A549 (cell line): ENCODE data around the gene NAV2. TPM values are rescaled to one million over a fixed set of nuclear protein-coding genes. Genes with fewer than 3 reads are reported as not detected.

Source experiments
- ATAC-seq, 2 experiments: fragments of 200-7000 bp in 1 of 2; fragments of >200 bp in 1 of 2; cut with Nextera tagmentation in 1 of 2; cut with Tn5 transposase in 1 of 2; 3 replicates each; pipeline versions ENCODE4 v1.8.0 to v1.9.1; 2018 to 2020; ENCODE audit warnings: mild to moderate bottlenecking in 1 of 2, moderate library complexity in 1 of 2
- CTCF ChIA-PET: fragments of 300-600 bp; sonication (Branson Sonifier 250); formaldehyde crosslinking; extraction: SDS; loops from one replicate; lab custom pipeline; 2021; ENCODE audit warnings: antibody characterized with exemption, inconsistent platforms; lab: Yijun Ruan, JAX
- POLR2A ChIA-PET: fragments of 350-600 bp; formaldehyde crosslinking; extraction: SDS; loops from one replicate; lab custom pipeline; 2021; ENCODE audit warnings: antibody characterized with exemption, inconsistent platforms; lab: Yijun Ruan, JAX
- DNase-seq, 2 experiments: peaks; one replicate each; pipeline versions ENCODE4 v3.0.0 to v3.0.0-alpha.2; 2011 to 2016; ENCODE audit warnings: low read depth in 1 of 2, low spot score in 1 of 2
- FAIRE-seq: peaks from 2 replicates; lab custom pipeline; 2011; peaks lifted over from hg19 to GRCh38; lab: Jason Lieb, UNC
- H3K27ac ChIP-seq, 2 experiments: fragments of >200 bp; sonication (Bioruptor Twin); formaldehyde crosslinking; 3 replicates each; pipeline ENCODE4 v1.5.1; 2016 to 2017
- H3K4me1 ChIP-seq: fragments of >200 bp; sonication (Bioruptor Twin); formaldehyde crosslinking; 3 replicates; pipeline ENCODE4 v1.6.1; 2016
- H3K4me2 ChIP-seq: fragments of >200 bp; sonication (Bioruptor Twin); formaldehyde crosslinking; 3 replicates; pipeline ENCODE4 v1.6.1; 2016
- H3K4me3 ChIP-seq: fragments of >200 bp; sonication (Bioruptor Twin); formaldehyde crosslinking; 3 replicates; pipeline ENCODE4 v1.5.1; 2016
- H3K9me3 ChIP-seq: fragments of >200 bp; sonication (Bioruptor Twin); formaldehyde crosslinking; 3 replicates; pipeline ENCODE4 v1.6.1; 2016
- BHLHE40 ChIP-seq: IDR thresholded peaks from 2 replicates; pipeline ENCODE4 v1.6.1; 2012; ENCODE audit warnings: low read depth, low read length, inconsistent platforms
- CEBPB ChIP-seq, 2 experiments: fragments of >200 bp in 1 of 2; sonication (Bioruptor Twin) in 1 of 2; formaldehyde crosslinking in 1 of 2; IDR thresholded peaks; 2 replicates each; pipeline ENCODE4 v1.6.1; 2012 to 2016
- CHD2 ChIP-seq: fragments of 150-350 bp; IDR thresholded peaks from 2 replicates; pipeline ENCODE4 v1.6.1; 2014; ENCODE audit warnings: low read length; ENCODE audit not compliant: partially characterized antibody
- EHF ChIP-seq: fragments of 250-450 bp; sonication (Bioruptor Pico); IDR thresholded peaks from 2 replicates; pipeline ENCODE4 v1.5.0; 2020; ENCODE audit warnings: mild to moderate bottlenecking
- EP300 ChIP-seq, 2 experiments: fragments of >200 bp; sonication (Bioruptor Twin); formaldehyde crosslinking; IDR thresholded peaks; 2 replicates in 1 of 2; 3 replicates in 1 of 2; pipeline ENCODE4 v1.6.1; 2016 to 2017
- FOSL2 ChIP-seq, 2 experiments: fragments of 450-650 bp in 1 of 2; fragments of >200 bp in 1 of 2; sonication (Bioruptor Twin) in 1 of 2; formaldehyde crosslinking; IDR thresholded peaks; 2 replicates each; pipeline versions ENCODE4 v1.5.0 to v1.6.1; 2016 to 2020; ENCODE audit warnings: mild to moderate bottlenecking in 1 of 2, moderate library complexity in 1 of 2
- GATA3 ChIP-seq: IDR thresholded peaks from 2 replicates; pipeline ENCODE4 v1.6.1; 2012; ENCODE audit warnings: borderline replicate concordance
- HOXA7 ChIP-seq: fragments of 250-450 bp; sonication (Bioruptor Pico); IDR thresholded peaks from 2 replicates; pipeline ENCODE4 v1.5.0; 2020; ENCODE audit warnings: mild to moderate bottlenecking, moderate library complexity
- HOXB13 ChIP-seq: fragments of 250-450 bp; sonication (Bioruptor Pico); IDR thresholded peaks from 2 replicates; pipeline ENCODE4 v1.5.0; 2020; ENCODE audit warnings: low read depth, mild to moderate bottlenecking, moderate library complexity
- HOXB5 ChIP-seq: fragments of 250-450 bp; sonication (Bioruptor Pico); IDR thresholded peaks from 2 replicates; pipeline ENCODE4 v1.5.0; 2020; ENCODE audit warnings: mild to moderate bottlenecking, moderate library complexity
- JUN ChIP-seq, 2 experiments: fragments of >200 bp; sonication (Bioruptor Twin); formaldehyde crosslinking; IDR thresholded peaks; 2 replicates in 1 of 2; 3 replicates in 1 of 2; pipeline ENCODE4 v1.6.1; 2016 to 2017
- JUNB ChIP-seq: fragments of >200 bp; sonication (Bioruptor Twin); formaldehyde crosslinking; IDR thresholded peaks from 2 replicates; pipeline ENCODE4 v1.6.1; 2016
- KDM5A ChIP-seq: fragments of 200-600 bp; sonication (generic); IDR thresholded peaks from 2 replicates; pipeline ENCODE4 v1.6.1; 2016; ENCODE audit warnings: antibody characterized with exemption, mild to moderate bottlenecking
- MAFK ChIP-seq: fragments of 450-650 bp; IDR thresholded peaks from 2 replicates; pipeline ENCODE4 v1.6.1; 2014; ENCODE audit not compliant: partially characterized antibody
- MYC ChIP-seq: IDR thresholded peaks from 2 replicates; pipeline ENCODE4 v1.6.1; 2012; ENCODE audit warnings: mild to moderate bottlenecking, inconsistent platforms, low read length, improper control_type of control experiment, borderline replicate concordance
- POLR2A ChIP-seq: IDR thresholded peaks from 2 replicates; pipeline ENCODE4 v1.6.1; 2012; ENCODE audit warnings: mild to moderate bottlenecking, low read length
- RAD21 ChIP-seq, 2 experiments: fragments of >200 bp in 1 of 2; sonication (Bioruptor Twin) in 1 of 2; formaldehyde crosslinking in 1 of 2; IDR thresholded peaks in 1 of 2; conservative IDR thresholded peaks in 1 of 2; 2 replicates in 1 of 2; 3 replicates in 1 of 2; pipeline ENCODE4 v1.6.1; 2012 to 2018; ENCODE audit warnings: inconsistent platforms in 1 of 2
- RCOR1 ChIP-seq: fragments of 150-350 bp; IDR thresholded peaks from 2 replicates; pipeline ENCODE4 v1.6.1; 2014; ENCODE audit warnings: antibody characterized with exemption, low read length, low read depth
- RNF2 ChIP-seq: fragments of 200-600 bp; sonication (generic); IDR thresholded peaks from 2 replicates; pipeline ENCODE4 v1.6.1; 2016; ENCODE audit warnings: low read depth, mild to moderate bottlenecking, antibody characterized with exemption, moderate library complexity, borderline replicate concordance
- SMC3 ChIP-seq: fragments of >200 bp; sonication (Bioruptor Twin); formaldehyde crosslinking; IDR thresholded peaks from 3 replicates; pipeline ENCODE4 v1.6.1; 2018; ENCODE audit warnings: inconsistent platforms
- SREBF2 ChIP-seq: fragments of 450-650 bp; IDR thresholded peaks from 2 replicates; pipeline ENCODE4 v1.6.1; 2014; ENCODE audit warnings: mild to moderate bottlenecking, moderate library complexity
- ZFP36 ChIP-seq: fragments of 450-650 bp; IDR thresholded peaks from 2 replicates; pipeline ENCODE4 v1.6.1; 2014; ENCODE audit warnings: borderline replicate concordance; ENCODE audit not compliant: partially characterized antibody
- WGBS: methylation state at CpG from one replicate; pipeline ENCODE4 v1.1.6; 2017; ENCODE audit errors: missing lambda C conversion rate; 5-methylcytosine and 5-hydroxymethylcytosine counted together
- polyA plus RNA-seq, 4 experiments: library from polyadenylated mRNA; depleted of rRNA in 3 of 4; stranded (reverse); fragments of >200 nt; fragmentation: RNase III in 1 of 4; extraction: RNeasy Plus Mini Kit Qiagen cat#74134 plus additional on column Dnase treatment in 1 of 4; gene quantifications; 2 replicates in 3 of 4; 3 replicates in 1 of 4; pipeline ENCODE4 v1.2.3, GENCODE V29; 2011 to 2017
- TF ChIP-seq, protein P1 (sequence below): fragments of >200 bp; sonication (Bioruptor Twin); formaldehyde crosslinking; IDR thresholded peaks from 3 replicates; pipeline ENCODE4 v1.5.1; 2016
- TF ChIP-seq, protein P2 (sequence below): IDR thresholded peaks from 2 replicates; pipeline ENCODE4 v1.6.1; 2012
- TF ChIP-seq, protein P3 (sequence below): fragments of >200 bp; sonication (Bioruptor Twin); formaldehyde crosslinking; IDR thresholded peaks from 3 replicates; pipeline ENCODE4 v1.6.1; 2016
- TF ChIP-seq, protein P4 (sequence below): IDR thresholded peaks from 2 replicates; pipeline ENCODE4 v1.6.1; 2012
- TF ChIP-seq, protein P5 (sequence below): IDR thresholded peaks from 2 replicates; pipeline ENCODE4 v1.6.1; 2012; ENCODE audit warnings: low read depth, borderline replicate concordance
- TF ChIP-seq, protein P6 (sequence below): fragments of 450-650 bp; IDR thresholded peaks from 2 replicates; pipeline ENCODE4 v1.6.1; 2014; ENCODE audit warnings: antibody characterized with exemption
- TF ChIP-seq, protein P7 (sequence below): fragments of >200 bp; sonication (Bioruptor Twin); formaldehyde crosslinking; IDR thresholded peaks from 2 replicates; pipeline ENCODE4 v1.6.1; 2016

The NAV2 gene
- polyA plus RNA-seq, 2 of the 4 experiments (the other 2 are of a cell fraction): 4.9 to 19.8 TPM

DNA sequence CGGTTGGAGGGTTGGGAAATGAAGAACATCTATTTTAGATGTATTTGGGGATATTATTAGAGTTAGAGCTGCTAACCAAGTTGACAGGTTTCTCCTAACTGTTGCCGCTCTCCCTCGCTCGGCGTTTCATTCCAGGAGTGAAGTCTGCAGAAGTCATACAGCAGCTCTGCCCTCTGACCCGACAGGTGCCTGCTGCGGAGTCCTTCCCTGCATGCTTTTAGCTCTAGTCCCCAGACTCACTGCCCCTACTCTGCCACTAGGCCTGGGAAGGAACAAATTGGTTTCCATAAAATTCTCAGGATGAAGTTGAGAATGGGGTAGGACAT is 322.7 kb downstream of the NAV2 start:
- WGBS: 47% methylated on average over 7 of the region's 7 CpGs
- CTCF ChIA-PET: interaction anchor here (0.7 to 3.7 kb wide), 11 partner anchors 11 to 97 kb away, joined by 3 to 17 read pairs (median 4); no protein-coding TSS in a partner anchor
- peak; percentile 53 to 67; a peak in 5 of 6 replicates for ATAC-seq
- Histone ChIP-seq H3K27ac (peak overlapping the region; percentile 85 to 93), H3K4me1 (peaks cover 78% of the 10 kb centered on the region), H3K4me3 (no peak overlapping the region), H3K9me3 (no peaks in the 10 kb centered on the region), H3K4me2 (peak overlapping the region; percentile 75)
- TF ChIP-seq HOXA7 (CRISPR knock-in tag) (no peak), EHF (CRISPR knock-in tag) (no peak), POLR2A (no peak), HOXB5 (CRISPR knock-in tag) (no peak), HOXB13 (CRISPR knock-in tag) (no peak)
- POLR2A ChIA-PET: interaction anchor here (0.9 to 1.4 kb wide), 4 partner anchors 10 to 83 kb away, joined by 5 to 15 read pairs (median 6); no protein-coding TSS in a partner anchor
- no peak for FAIRE-seq
- DNase-seq: no peak

DNA sequence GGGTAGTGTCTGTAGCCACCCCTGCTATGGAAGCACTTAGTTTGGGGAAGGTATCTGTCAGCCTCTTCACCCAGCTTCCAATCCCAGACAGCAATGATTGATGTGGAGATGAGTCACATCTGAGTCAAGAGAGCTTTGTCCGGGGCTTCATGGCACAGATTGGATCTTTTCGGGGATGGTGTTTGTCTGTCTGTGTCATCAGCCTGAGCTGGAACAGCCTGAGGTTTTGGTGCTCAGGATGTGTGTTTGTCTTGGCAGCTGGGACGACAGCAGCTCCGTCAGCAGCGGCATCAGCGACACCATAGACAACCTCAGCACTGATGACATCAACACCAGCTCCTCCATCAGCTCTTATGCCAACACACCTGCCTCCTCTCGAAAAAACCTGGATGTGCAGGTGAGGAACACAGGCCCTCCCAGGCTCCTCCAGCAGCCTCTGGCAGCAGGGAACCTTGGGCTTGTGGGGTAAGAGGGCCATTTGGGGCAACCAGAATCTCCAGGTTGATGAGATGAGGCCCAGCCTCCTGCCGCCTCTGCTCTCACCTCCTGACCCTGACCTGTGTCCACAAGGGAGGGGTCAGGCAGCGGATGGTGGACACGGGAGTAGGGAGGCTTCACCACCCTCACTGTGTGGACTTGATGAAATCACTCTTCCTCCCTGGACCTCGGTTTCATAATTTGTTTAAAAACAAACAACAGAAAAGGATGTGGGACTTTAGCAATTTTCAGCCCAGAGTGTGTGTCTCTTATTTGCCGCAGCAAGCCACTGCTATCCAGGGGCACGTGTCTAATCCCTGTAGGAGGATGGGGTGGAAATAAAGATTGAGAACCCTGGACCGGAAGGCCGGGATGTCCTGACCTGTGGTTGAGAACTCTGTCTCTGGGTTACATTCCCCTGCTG is 323.3 kb downstream of the NAV2 start:
- FAIRE-seq (peak; percentile 43), ATAC-seq (peak; percentile 94), DNase-seq (peak; percentile 96)
- peak overlapping the region; percentile 85 to 93 for H3K27ac ChIP-seq
- no peak overlapping the region for H3K4me3 ChIP-seq
- peak overlapping the region; percentile 75 for H3K4me2 ChIP-seq
- WGBS: 3% methylated on average over 14 of the region's 15 CpGs
- no peaks in the 10 kb centered on the region for H3K9me3 ChIP-seq
- H3K4me1 ChIP-seq: peaks cover 78% of the 10 kb centered on the region
- ChIA-PET POLR2A (interaction anchor here (0.9 to 1.4 kb wide), 4 partner anchors 10 to 84 kb away, joined by 5 to 15 read pairs (median 6); no protein-coding TSS in a partner anchor), CTCF (interaction anchor here (0.7 to 3.7 kb wide), 12 partner anchors 12 to 97 kb away, joined by 3 to 17 read pairs (median 4); no protein-coding TSS in a partner anchor)
- TF ChIP-seq RCOR1: no peak
- TF ChIP-seq, protein P1, sequence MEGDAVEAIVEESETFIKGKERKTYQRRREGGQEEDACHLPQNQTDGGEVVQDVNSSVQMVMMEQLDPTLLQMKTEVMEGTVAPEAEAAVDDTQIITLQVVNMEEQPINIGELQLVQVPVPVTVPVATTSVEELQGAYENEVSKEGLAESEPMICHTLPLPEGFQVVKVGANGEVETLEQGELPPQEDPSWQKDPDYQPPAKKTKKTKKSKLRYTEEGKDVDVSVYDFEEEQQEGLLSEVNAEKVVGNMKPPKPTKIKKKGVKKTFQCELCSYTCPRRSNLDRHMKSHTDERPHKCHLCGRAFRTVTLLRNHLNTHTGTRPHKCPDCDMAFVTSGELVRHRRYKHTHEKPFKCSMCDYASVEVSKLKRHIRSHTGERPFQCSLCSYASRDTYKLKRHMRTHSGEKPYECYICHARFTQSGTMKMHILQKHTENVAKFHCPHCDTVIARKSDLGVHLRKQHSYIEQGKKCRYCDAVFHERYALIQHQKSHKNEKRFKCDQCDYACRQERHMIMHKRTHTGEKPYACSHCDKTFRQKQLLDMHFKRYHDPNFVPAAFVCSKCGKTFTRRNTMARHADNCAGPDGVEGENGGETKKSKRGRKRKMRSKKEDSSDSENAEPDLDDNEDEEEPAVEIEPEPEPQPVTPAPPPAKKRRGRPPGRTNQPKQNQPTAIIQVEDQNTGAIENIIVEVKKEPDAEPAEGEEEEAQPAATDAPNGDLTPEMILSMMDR: 0 out of 3 replicates have a peak, but pooled peaks have one; percentile 11
- TF ChIP-seq, protein P2, sequence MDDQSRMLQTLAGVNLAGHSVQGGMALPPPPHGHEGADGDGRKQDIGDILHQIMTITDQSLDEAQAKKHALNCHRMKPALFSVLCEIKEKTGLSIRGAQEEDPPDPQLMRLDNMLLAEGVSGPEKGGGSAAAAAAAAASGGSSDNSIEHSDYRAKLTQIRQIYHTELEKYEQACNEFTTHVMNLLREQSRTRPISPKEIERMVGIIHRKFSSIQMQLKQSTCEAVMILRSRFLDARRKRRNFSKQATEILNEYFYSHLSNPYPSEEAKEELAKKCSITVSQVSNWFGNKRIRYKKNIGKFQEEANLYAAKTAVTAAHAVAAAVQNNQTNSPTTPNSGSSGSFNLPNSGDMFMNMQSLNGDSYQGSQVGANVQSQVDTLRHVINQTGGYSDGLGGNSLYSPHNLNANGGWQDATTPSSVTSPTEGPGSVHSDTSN: peak; percentile 91
- TF ChIP-seq ZFP36: no peak
- peak; percentile 88 to 90; a peak in 4 of 5 replicates for TF ChIP-seq EP300 (IDR thresholded peaks at IDR 0.05)
- no peak for TF ChIP-seq SREBF2
- peak; percentile 99 for TF ChIP-seq HOXB5 (CRISPR knock-in tag)
- TF ChIP-seq JUN (IDR thresholded peaks at IDR 0.05): peak; percentile 78 to 91; a peak in 4 of 5 replicates
- no peak for TF ChIP-seq KDM5A
- TF ChIP-seq, protein P3, sequence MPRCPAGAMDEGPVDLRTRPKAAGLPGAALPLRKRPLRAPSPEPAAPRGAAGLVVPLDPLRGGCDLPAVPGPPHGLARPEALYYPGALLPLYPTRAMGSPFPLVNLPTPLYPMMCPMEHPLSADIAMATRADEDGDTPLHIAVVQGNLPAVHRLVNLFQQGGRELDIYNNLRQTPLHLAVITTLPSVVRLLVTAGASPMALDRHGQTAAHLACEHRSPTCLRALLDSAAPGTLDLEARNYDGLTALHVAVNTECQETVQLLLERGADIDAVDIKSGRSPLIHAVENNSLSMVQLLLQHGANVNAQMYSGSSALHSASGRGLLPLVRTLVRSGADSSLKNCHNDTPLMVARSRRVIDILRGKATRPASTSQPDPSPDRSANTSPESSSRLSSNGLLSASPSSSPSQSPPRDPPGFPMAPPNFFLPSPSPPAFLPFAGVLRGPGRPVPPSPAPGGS: peak; percentile 19; the same call in 1 of the 3 replicates
- peak; percentile 24; the same call in 2 of the 3 replicates for TF ChIP-seq SMC3
- TF ChIP-seq GATA3: peak; percentile 95
- peak; percentile 97 for TF ChIP-seq FOSL2 (IDR thresholded peaks at IDR 0.05)
- TF ChIP-seq FOSL2 (CRISPR knock-in tag; IDR thresholded peaks at IDR 0.05): peak; percentile 96
- peak; percentile 46; the same call in 1 of the 2 replicates for TF ChIP-seq BHLHE40
- TF ChIP-seq CHD2: no peak
- TF ChIP-seq RNF2: no peak
- TF ChIP-seq, protein P4, sequence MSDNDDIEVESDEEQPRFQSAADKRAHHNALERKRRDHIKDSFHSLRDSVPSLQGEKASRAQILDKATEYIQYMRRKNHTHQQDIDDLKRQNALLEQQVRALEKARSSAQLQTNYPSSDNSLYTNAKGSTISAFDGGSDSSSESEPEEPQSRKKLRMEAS: peak; percentile 66
- TF ChIP-seq CEBPB (IDR thresholded peaks at IDR 0.05): peak; percentile 75 to 85
- TF ChIP-seq JUNB: peak; percentile 93
- TF ChIP-seq, protein P5, sequence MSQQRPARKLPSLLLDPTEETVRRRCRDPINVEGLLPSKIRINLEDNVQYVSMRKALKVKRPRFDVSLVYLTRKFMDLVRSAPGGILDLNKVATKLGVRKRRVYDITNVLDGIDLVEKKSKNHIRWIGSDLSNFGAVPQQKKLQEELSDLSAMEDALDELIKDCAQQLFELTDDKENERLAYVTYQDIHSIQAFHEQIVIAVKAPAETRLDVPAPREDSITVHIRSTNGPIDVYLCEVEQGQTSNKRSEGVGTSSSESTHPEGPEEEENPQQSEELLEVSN: no peak
- peak; percentile 30 for TF ChIP-seq MAFK
- TF ChIP-seq, protein P6, sequence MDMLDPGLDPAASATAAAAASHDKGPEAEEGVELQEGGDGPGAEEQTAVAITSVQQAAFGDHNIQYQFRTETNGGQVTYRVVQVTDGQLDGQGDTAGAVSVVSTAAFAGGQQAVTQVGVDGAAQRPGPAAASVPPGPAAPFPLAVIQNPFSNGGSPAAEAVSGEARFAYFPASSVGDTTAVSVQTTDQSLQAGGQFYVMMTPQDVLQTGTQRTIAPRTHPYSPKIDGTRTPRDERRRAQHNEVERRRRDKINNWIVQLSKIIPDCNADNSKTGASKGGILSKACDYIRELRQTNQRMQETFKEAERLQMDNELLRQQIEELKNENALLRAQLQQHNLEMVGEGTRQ: peak; percentile 28; the same call in 1 of the 2 replicates
- TF ChIP-seq, protein P7, sequence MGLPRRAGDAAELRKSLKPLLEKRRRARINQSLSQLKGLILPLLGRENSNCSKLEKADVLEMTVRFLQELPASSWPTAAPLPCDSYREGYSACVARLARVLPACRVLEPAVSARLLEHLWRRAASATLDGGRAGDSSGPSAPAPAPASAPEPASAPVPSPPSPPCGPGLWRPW: peak; percentile 45
- peak; percentile 8 to 48; a peak in 4 of 5 replicates for TF ChIP-seq RAD21 (conservative IDR thresholded peaks at IDR 0.05 in 1 of 2, IDR thresholded peaks at IDR 0.05 in 1 of 2)
- 0 out of 2 replicates have a peak, but pooled peaks have one; percentile 75 for TF ChIP-seq MYC
